NCI-H1048 (cell line): ENCODE measurements around the gene ECHS1.
"Not testable (repeated sequence)": the region's sequence is repeated elsewhere in the genome, so short reads cannot be mapped to it uniquely, and the experiment has no call there.

Experiments
- DNase-seq: peaks from one replicate; lab custom pipeline; 2025; lab: John Stamatoyannopoulos, UW

The ECHS1 gene

GRCh38 chr10:133324198-133324792 lies 48.9 kb downstream of the ECHS1 start:
- peak; percentile 49 for DNase-seq

GRCh38 chr10:133322064-133322709 lies 51.0 kb downstream of the ECHS1 start:
- not testable (repeated sequence) for DNase-seq

DNA sequence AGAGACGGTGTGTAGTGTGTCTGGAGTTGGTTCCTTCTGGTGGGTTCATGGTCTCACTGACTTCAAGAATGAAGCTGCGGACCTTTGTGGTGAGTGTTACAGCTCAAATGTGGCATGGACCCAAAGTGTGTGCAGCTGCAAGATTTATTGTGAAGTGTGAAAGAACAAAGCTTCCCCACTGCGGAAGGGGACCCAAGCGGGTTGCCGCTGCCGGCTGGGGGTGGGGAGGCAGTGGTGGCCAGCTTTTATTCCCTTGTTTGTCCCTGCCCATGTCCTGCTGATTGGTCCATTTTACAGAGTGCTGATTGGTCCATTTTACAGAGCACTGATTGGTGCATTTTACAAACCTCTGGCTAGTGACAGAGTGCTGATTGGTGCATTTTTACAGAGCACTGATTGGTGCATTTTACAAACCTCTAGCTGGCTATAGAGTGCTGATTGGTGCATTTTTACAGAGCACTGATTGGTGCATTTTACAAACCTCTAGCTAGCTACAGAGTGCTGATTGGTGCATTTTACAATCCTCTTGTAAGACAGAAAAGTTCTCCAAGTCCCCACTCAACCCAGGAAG lies 52.2 kb downstream of the ECHS1 start:
- DNase-seq, result not testable (repeated sequence)

GRCh38 chr10:133318494-133319127 lies 54.5 kb downstream of the ECHS1 start:
- no peak for DNase-seq

DNA sequence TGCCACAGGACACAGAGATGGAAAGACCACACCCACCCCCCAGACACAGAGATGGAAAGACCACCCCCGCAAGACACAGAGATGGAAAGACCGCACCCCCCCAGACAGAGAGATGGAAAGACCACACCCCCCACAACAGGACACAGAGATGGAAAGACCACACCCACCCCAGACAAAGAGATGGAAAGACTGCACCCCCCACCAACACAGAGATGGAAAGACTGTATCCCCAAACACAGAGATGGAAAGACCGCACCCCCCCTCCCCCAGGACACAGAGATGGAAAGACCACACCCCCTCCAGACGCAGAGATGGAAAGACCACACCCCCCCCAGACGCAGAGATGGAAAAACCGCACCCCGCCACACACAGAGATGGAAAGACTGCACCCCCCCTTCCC lies 56.4 kb downstream of the ECHS1 start:
- DNase-seq, result no peak

DNA sequence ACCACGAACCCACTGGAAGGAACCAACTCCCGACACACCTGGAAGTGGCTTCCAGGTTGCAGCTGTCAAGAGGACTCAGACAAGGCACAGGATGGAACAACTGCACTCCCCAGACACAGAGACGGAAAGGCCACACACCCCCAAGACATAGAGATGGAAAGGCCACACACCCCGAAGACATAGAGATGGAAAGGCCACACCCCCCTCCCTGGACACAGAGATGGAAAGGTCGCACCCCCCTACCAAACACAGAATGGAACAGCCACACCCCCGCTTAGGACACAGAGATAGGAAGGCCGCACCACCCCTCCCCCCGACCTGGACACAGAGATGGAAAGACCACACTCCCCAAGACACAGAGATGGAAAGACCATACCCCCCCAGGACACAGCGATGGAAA lies 56.9 kb downstream of the ECHS1 start:
- no peak for DNase-seq

DNA sequence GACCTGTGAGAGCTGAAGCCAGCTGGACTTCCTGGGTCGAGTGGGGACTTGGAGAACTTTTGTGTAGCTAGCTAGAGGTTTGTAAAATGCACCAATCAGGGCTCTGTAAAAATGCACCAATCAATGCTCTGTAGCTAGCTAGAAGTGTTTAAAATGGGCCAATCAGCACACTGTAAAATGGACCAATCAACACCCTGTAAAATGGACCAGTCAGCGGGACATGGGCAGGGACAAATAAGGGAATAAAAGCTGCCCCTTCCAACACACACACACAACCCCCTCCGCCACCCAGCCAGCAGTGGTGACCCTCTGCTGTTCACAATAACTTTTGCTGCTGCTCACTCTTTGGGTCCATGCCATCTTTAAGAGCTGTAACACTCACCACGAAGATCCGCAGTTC lies 57.3 kb downstream of the ECHS1 start:
- DNase-seq, result no peak

DNA sequence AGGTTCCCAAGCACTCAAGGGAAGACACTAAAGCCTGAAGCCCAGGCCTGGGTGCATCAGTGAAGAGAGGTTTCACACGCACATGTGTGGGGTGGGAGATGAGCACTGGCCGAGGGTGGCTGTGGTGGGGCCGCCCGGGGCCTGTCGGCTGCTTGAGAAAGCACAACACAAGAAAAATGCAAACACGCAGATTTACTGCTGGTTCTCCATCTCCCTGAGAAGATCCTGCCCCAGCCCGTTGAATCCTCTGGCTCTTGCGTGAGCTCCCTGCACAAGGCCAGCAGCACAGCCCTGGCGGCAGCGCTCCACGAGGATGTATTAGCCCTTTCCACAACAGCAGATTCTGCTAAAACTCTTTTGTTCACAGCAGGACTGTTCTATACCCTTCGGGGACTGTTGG lies 58.2 kb downstream of the ECHS1 start:
- no peak for DNase-seq

DNA sequence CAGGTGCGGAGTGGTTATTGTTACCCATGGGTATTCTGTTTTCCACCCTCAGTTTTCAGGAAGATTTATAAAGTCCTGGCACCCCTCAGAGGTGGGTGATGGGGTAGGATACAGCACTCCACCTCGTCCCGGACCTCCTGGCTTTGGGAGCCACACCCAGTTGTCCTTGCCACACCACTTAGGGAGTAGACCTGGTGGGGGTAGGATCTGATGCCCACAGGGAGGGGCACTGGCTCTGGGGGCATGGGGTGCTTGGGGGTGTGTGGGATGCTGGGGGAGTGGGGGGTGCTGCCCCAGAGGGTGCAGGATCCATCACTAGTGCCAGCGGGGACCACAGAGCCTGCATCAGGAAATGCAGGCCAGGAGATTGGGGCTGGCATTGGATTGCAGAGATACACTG lies 60.0 kb downstream of the ECHS1 start:
- no peak for DNase-seq

DNA sequence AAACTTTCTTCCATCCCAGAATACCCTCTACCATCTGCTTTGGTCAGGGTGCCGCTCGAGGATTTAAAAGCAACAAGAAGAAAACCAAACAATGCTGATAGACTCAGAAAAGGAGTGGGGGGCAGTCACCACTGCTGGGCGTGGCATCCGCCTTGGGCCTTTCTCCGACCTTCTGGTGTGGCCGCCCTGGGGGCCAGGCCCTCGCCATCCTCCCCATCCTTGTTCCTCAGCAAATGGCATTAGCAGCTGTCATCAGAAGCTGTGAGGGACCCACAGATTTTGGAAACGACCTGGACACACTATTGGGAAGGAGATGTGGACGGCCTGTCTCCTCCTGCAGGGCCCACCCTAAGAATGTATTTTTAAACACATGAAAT lies 60.4 kb downstream of the ECHS1 start:
- no peak for DNase-seq
